Thyroid gland (tissue), 4 donors: Measurements from ENCODE around the gene TAF3.

Experiments used
- POLR2A ChIP-seq, 2 donors: fragments of 450-650 bp; IDR thresholded peaks; one replicate each; pipeline ENCODE4 v1.6.1; 2017; ENCODE audit warnings: antibody characterized with exemption in 2 of 2, mild to moderate bottlenecking in 2 of 2, moderate library complexity in 1 of 2
- TF ChIP-seq, protein P1 (sequence below), 6 experiments: fragments of 200-600 bp in 3 of 6; fragments of 450-650 bp in 3 of 6; sonication (generic) in 3 of 6; IDR thresholded peaks; one replicate each; pipeline ENCODE4 v1.5.1; 2016 to 2019; ENCODE audit warnings: antibody characterized with exemption in 6 of 6, mild to moderate bottlenecking in 2 of 6, inconsistent platforms in 1 of 6, moderate library complexity in 1 of 6

DNA sequence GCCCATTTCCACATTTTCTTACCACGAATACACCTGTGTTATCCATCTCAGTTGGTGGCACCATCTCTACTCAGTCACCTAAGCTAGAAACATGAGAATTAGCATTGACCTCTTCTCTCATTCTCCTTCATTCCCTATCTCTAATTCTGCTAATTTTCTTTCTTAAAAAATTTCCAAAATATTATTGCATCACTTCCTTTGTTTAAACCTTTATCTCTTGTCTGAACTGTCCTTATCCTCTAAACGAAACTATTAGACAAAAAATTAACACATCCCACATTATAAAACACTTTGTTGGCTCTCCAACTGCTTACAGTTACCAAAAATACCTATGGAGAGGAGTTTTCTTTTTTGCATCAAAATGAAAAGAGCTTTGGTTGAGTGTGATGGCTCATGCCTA, 18.3 kb downstream of the TAF3 start:
- TF ChIP-seq POLR2A (IDR thresholded peaks at IDR 0.05), result no peak
- TF ChIP-seq, protein P1, sequence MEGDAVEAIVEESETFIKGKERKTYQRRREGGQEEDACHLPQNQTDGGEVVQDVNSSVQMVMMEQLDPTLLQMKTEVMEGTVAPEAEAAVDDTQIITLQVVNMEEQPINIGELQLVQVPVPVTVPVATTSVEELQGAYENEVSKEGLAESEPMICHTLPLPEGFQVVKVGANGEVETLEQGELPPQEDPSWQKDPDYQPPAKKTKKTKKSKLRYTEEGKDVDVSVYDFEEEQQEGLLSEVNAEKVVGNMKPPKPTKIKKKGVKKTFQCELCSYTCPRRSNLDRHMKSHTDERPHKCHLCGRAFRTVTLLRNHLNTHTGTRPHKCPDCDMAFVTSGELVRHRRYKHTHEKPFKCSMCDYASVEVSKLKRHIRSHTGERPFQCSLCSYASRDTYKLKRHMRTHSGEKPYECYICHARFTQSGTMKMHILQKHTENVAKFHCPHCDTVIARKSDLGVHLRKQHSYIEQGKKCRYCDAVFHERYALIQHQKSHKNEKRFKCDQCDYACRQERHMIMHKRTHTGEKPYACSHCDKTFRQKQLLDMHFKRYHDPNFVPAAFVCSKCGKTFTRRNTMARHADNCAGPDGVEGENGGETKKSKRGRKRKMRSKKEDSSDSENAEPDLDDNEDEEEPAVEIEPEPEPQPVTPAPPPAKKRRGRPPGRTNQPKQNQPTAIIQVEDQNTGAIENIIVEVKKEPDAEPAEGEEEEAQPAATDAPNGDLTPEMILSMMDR (IDR thresholded peaks at IDR 0.05), result no peak
